Measurements from ENCODE around the gene CERS6.
"Not testable (repeated sequence)": the region's sequence is repeated elsewhere in the genome, so short reads cannot be mapped to it uniquely, and the experiment has no call there.

The CERS6 gene

DNA sequence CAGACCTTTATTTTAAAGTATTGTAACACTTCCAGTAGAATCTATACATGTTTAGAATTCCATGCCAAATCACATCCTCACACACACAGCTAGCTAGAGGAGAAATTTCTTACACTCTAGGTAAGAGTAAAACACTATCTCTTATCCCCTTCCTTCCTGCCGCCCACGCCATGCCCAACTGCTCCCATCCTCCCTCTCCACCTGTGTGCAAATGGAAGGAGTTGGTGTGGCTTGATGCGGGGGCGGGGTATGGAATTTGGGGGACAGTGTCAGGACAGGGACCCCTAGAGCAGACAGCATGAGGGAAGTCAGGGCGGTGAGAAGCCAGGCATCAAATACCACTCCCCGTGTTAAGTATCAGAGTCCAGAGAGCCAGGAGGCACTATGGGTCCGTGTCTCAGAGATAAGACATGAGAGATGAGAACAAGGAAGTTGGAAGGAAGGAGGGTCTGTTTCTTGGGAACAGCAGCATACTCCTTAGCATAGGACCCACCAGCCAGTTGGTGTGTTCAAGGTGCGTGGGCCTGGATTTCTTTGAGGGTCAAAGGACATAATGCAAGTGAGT is 297.8 kb downstream of the CERS6 start:
- TF ChIP-seq NFRKB (IDR thresholded peaks at IDR 0.05) (no peak), FOXM1 (IDR thresholded peaks at IDR 0.05; ENCODE audit: borderline replicate concordance) (no peak), TARDBP (IDR thresholded peaks at IDR 0.05) (no peak), ELF4 (IDR thresholded peaks at IDR 0.05) (no peak), LEF1 (IDR thresholded peaks at IDR 0.05; ENCODE audit: borderline replicate concordance) (no peak), ZNF384 (IDR thresholded peaks at IDR 0.05) (no peak), FOXK2 (IDR thresholded peaks at IDR 0.05) (no peak), BHLHE40 (IDR thresholded peaks at IDR 0.05; ENCODE audit: borderline replicate concordance) (no peak), CTBP1 (IDR thresholded peaks at IDR 0.05; ENCODE audit: borderline replicate concordance) (no peak), FOXA1 (IDR thresholded peaks at IDR 0.05) (no peak), HDGF (IDR thresholded peaks at IDR 0.05; ENCODE audit: borderline replicate concordance) (no peak), L3MBTL2 (conservative IDR thresholded peaks at IDR 0.05) (no peak), SP1 (IDR thresholded peaks at IDR 0.05) (no peak), ARNT (IDR thresholded peaks at IDR 0.05) (no peak)
- TF ChIP-seq, protein P1, sequence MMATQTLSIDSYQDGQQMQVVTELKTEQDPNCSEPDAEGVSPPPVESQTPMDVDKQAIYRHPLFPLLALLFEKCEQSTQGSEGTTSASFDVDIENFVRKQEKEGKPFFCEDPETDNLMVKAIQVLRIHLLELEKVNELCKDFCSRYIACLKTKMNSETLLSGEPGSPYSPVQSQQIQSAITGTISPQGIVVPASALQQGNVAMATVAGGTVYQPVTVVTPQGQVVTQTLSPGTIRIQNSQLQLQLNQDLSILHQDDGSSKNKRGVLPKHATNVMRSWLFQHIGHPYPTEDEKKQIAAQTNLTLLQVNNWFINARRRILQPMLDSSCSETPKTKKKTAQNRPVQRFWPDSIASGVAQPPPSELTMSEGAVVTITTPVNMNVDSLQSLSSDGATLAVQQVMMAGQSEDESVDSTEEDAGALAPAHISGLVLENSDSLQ (IDR thresholded peaks at IDR 0.05) = no peak
- ChIA-PET POLR2A (no interaction called here), CTCF (no interaction called here)
- no peak for DNase-seq (ENCODE audit: extremely low spot score)

DNA sequence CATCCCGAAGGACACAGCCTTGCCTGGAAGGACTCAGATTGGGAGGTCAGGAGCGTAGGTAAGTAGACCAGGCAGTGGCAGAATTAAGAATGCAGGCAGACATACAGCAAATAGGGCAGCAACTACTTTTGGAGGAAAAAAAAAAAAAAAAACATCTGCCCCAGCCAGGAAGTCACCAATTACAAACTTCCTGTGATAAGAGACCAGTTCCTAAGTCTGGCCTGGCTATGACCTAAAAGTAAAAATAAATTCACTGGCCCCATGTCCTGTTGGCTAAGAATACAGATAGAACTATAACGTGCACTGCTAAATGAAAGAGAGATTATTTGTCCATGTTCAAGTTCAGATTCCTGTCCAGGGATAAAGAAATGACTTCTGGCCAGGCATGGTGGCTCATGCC is 301.2 kb downstream of the CERS6 start:
- ChIA-PET POLR2A (no interaction called here), CTCF (interaction anchor here (1.1 to 1.6 kb wide), 2 partner anchors 410 to 421 kb away, joined by 3 read pairs; no protein-coding TSS in a partner anchor)
- DNase-seq (ENCODE audit: extremely low spot score) = no peak
- TF ChIP-seq TARDBP (IDR thresholded peaks at IDR 0.05) = no peak
- TF ChIP-seq SP1 (IDR thresholded peaks at IDR 0.05) = no peak
- TF ChIP-seq FOXK2 (IDR thresholded peaks at IDR 0.05) = no peak
- TF ChIP-seq, protein P1 (IDR thresholded peaks at IDR 0.05) = no peak
- no peak for TF ChIP-seq ARNT (IDR thresholded peaks at IDR 0.05)
- no peak for TF ChIP-seq FOXA1 (IDR thresholded peaks at IDR 0.05)
- TF ChIP-seq LEF1 (IDR thresholded peaks at IDR 0.05; ENCODE audit: borderline replicate concordance) = no peak
- TF ChIP-seq L3MBTL2 (conservative IDR thresholded peaks at IDR 0.05) = no peak
- no peak for TF ChIP-seq SUZ12 (IDR thresholded peaks at IDR 0.05)
- no peak for TF ChIP-seq BHLHE40 (IDR thresholded peaks at IDR 0.05; ENCODE audit: borderline replicate concordance)
- no peak for TF ChIP-seq ZNF384 (IDR thresholded peaks at IDR 0.05)
- TF ChIP-seq HDGF (IDR thresholded peaks at IDR 0.05; ENCODE audit: borderline replicate concordance) = no peak
- no peak for TF ChIP-seq ELF4 (IDR thresholded peaks at IDR 0.05)
- no peak for TF ChIP-seq FOXM1 (IDR thresholded peaks at IDR 0.05; ENCODE audit: borderline replicate concordance)
- no peak for TF ChIP-seq NFRKB (IDR thresholded peaks at IDR 0.05)
- no peak for TF ChIP-seq CTBP1 (IDR thresholded peaks at IDR 0.05; ENCODE audit: borderline replicate concordance)

DNA sequence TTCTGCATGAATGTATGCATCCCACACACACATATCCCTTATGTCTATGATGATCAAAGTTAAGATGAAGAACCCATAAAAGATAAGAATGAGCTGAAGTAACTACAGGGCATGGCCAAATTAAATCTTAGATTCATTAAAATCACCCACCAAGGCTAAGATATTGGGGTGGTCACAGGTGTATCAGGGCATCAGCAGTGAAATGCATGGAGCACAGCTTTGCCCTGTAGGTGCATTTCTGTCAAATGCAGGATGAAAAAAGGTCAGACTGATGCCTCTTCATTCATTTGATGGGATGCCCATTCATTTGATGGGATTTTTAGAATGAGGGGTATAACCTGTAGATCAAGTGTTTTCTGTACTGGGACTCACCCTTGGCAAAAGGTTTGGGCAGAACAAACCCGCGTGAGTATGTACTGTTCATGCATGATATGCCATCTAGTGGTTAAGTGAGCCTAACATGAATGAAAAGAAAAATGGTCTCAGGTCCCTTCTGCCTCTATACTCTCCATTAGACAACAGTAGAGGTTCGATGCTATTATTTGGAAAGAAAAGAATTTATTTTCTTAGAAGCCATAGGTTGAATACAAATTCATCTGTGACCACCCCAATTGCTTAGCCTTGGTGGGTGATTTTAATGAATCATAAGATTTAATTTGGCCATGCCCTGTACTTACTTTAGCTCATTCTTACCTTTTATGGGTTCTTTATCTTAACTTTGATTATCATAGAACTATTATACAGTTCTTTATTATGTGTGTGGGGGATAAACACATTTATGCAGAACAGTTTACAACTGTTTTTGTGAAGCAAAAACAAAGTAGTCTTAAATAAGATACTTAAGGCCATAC is 303.1 kb downstream of the CERS6 start:
- TF ChIP-seq ELF4 (IDR thresholded peaks at IDR 0.05) (no peak), TARDBP (IDR thresholded peaks at IDR 0.05) (no peak), ARNT (IDR thresholded peaks at IDR 0.05) (no peak)
- POLR2A ChIA-PET = no interaction called here
- DNase-seq (ENCODE audit: extremely low spot score) = peak; percentile 56
- CTCF ChIA-PET = interaction anchor here (1.5 kb wide), 1 partner anchor 413 kb away, joined by 7 read pairs; no protein-coding TSS in a partner anchor

DNA sequence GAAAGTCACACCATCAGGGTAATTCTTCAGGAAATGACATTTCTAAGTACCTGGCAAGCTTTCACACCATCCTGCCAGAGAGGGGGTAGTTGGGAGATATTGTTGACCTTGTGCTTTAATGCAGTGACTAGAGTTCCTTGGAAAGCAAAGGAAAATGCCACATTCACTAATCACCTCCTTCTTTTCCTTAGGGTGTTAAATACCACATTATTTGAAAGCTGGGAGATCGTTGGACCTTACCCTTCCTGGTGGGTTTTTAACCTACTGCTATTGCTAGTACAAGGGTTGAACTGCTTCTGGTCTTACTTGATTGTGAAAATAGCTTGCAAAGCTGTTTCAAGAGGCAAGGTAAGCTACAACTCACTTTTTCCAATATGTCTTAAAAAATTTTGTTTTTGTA is 309.3 kb downstream of the CERS6 start:
- ChIA-PET POLR2A (no interaction called here), CTCF (no interaction called here)
- no peak for DNase-seq (ENCODE audit: extremely low spot score)
- TF ChIP-seq CTBP1 (IDR thresholded peaks at IDR 0.05; ENCODE audit: borderline replicate concordance) = no peak

DNA sequence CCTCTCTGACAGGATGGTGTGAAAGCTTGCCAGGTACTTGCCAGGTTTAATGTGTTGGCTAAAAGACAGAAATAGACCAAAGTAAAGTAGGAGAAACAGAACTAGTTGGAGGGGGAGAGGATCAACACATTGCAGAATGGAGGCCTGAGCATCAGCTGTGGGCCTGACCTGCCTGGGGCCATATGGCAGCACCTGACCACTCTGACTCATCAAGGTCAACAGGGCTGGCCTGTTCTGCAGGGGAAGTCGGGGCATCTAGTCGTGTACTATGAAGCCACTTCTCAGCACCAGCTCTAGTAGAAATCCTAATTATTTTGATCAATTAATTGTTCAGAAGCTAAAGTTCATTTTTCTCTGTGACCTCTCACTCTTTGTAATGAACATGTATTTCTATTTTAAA is 310.5 kb downstream of the CERS6 start:
- ChIA-PET CTCF (no interaction called here), POLR2A (no interaction called here)
- no peak for TF ChIP-seq L3MBTL2 (conservative IDR thresholded peaks at IDR 0.05)
- TF ChIP-seq NFRKB (IDR thresholded peaks at IDR 0.05) = no peak
- no peak for TF ChIP-seq LEF1 (IDR thresholded peaks at IDR 0.05; ENCODE audit: borderline replicate concordance)
- TF ChIP-seq BHLHE40 (IDR thresholded peaks at IDR 0.05; ENCODE audit: borderline replicate concordance) = no peak
- no peak for TF ChIP-seq TARDBP (IDR thresholded peaks at IDR 0.05)
- no peak for TF ChIP-seq FOXA1 (IDR thresholded peaks at IDR 0.05)
- TF ChIP-seq CTBP1 (IDR thresholded peaks at IDR 0.05; ENCODE audit: borderline replicate concordance) = no peak
- TF ChIP-seq ELF4 (IDR thresholded peaks at IDR 0.05) = no peak
- TF ChIP-seq SP1 (IDR thresholded peaks at IDR 0.05) = no peak
- no peak for DNase-seq (ENCODE audit: extremely low spot score)

DNA sequence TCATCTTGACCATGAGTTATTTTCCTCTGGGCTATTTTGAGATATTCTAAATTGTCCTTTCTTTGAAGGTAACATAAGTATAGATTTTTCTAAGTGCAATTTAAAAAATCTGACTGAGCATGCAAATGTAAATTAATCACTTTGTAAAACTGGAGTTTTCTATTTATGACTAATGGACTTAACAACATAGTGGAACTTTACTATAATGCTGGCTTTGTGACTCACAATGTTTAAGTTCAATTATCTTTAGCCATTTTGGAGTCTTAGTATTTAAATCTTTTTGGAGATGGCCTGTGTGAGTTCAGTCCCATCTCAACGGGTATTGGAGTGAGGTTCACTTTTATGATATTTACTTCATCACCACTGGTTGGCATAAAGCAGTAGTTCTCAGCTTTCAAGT is 311.2 kb downstream of the CERS6 start:
- POLR2A ChIA-PET = interaction anchor here (0.6 kb wide), 1 partner anchor 338 kb away, joined by 3 read pairs; no protein-coding TSS in a partner anchor
- TF ChIP-seq ZNF384 (IDR thresholded peaks at IDR 0.05) = no peak
- no peak for TF ChIP-seq NFRKB (IDR thresholded peaks at IDR 0.05)
- DNase-seq (ENCODE audit: extremely low spot score) = no peak
- CTCF ChIA-PET = no interaction called here

DNA sequence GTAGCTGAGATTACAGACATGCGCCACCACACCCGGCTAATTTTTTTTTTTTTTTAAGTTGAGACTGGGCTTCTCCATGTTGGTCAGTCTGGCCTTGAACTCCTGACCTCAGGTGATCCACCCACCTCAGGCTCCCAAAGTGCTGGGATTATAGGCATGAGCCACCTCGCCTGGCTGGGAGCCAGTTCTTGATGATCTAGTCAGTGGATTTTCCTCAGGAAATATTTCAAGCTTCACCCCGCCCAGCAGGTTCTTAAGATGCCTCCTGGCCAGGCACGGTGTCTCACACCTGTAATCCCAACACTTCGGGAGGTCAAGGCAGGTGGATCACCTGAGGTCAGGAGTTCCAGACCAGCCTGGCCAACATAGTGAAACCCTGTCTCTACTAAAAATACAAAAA is 312.3 kb downstream of the CERS6 start:
- CTCF ChIA-PET; POLR2A ChIA-PET; DNase-seq (ENCODE audit: extremely low spot score): not testable (repeated sequence)

Measured in HEK293T (cell line).